ENCODE measurements around the gene GFRA3.

The GFRA3 gene

GRCh38 chr5:138243794-138244193 is 30.6 kb downstream of the GFRA3 start:
- Histone ChIP-seq H3K27ac (ENCODE audit: low read depth, low read length) (no peak overlapping the region), H3K4me1 (ENCODE audit: control insufficient read depth, low read length) (peaks cover 6% of the 10 kb centered on the region; the same call in 1 of the 2 replicates)
- TF ChIP-seq CTCF (IDR thresholded peaks at IDR 0.05; ENCODE audit: low read depth, low read length, poor library complexity, severe bottlenecking) (no peak), EZH2phosphoT487 (IDR thresholded peaks at IDR 0.05; ENCODE audit: borderline replicate concordance, low read length) (no peak)

DNA sequence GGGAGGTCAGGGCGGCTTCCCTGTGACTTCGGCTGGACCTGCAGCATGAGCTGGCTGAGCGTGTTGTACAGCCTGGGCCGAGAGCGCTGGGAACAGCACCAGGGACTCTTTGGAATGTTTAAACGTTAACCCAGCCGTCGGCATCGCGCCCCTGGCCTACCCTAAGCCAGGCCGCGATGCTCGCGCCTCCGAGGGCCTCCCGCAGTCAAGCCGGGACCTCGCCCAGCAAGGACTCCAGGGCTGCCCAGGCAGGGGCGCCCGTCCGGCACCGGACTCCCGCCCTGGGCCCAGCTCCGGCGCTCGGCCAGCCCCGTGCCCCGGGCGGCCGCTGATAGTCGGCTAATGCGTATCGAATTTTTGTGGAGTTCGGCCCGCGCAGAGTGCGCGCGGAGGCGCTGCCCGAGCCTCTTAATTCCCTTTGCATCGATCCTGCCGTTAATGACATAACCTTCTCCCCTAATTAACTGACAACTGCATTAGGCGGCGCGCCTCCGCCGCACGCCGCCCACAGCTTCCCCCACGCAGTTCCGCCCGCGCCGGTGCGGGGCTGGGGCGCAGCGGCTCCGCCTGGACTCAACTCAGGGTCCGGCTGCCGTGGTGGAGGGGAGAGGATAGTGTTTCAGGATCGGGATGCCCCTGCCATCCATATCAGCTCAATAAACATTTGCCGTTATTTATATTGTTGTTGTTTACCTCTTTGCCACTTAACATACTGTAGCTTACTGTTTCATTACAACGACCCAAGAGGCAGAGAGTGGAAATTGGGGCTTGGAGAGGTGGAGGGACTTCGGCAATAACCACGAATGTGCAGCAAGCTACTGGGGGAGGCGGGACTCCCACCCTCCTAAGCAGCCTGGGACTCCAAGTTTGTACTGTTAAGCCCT is 32.5 kb downstream of the GFRA3 start:
- peak overlapping the region; percentile 48 for H3K4me2 ChIP-seq (ENCODE audit: low read length)
- peaks cover 6% of the 10 kb centered on the region; the same call in 1 of the 2 replicates for H3K4me1 ChIP-seq (ENCODE audit: control insufficient read depth, low read length)
- H3K9me2 ChIP-seq (replicated peaks; ENCODE audit: control insufficient read depth, low read length): no peaks in the 10 kb centered on the region
- peaks cover 45% of the 10 kb centered on the region for H3K27me3 ChIP-seq (ENCODE audit: control insufficient read depth, low read length)
- no peaks in the 10 kb centered on the region for H4K20me1 ChIP-seq (ENCODE audit: control insufficient read depth, insufficient read depth, low read depth, low read length)
- H3F3A ChIP-seq (ENCODE audit: control insufficient read depth, insufficient read depth): no peaks in the 10 kb centered on the region
- no peaks in the 10 kb centered on the region for H3K9me3 ChIP-seq (ENCODE audit: control insufficient read depth, insufficient read depth, low read length)
- peak overlapping the region; percentile 27 for H3K4me3 ChIP-seq (ENCODE audit: low read length)
- no peaks in the 10 kb centered on the region for H3K79me2 ChIP-seq (ENCODE audit: control insufficient read depth, low read length)
- peak; percentile 76; the same call in 1 of the 2 replicates for TF ChIP-seq EZH2phosphoT487 (IDR thresholded peaks at IDR 0.05; ENCODE audit: borderline replicate concordance, low read length)
- no peak for TF ChIP-seq CTCF (IDR thresholded peaks at IDR 0.05; ENCODE audit: low read depth, low read length, poor library complexity, severe bottlenecking)
- H3K27ac ChIP-seq (ENCODE audit: low read depth, low read length): no peak overlapping the region
- H3K36me3 ChIP-seq (ENCODE audit: control insufficient read depth, low read length): no peaks in the 10 kb centered on the region

More at GRCh38 chr5:138243794-138244193, 30.6 kb downstream of the GFRA3 start:
- Histone ChIP-seq H3F3A (ENCODE audit: control insufficient read depth, insufficient read depth) (no peaks in the 10 kb centered on the region), H3K4me3 (ENCODE audit: low read length) (no peak overlapping the region), H3K27me3 (ENCODE audit: control insufficient read depth, low read length) (peaks cover 45% of the 10 kb centered on the region), H3K4me2 (ENCODE audit: low read length) (no peak overlapping the region), H3K79me2 (ENCODE audit: control insufficient read depth, low read length) (no peaks in the 10 kb centered on the region), H3K9me3 (ENCODE audit: control insufficient read depth, insufficient read depth, low read length) (no peaks in the 10 kb centered on the region), H4K20me1 (ENCODE audit: control insufficient read depth, insufficient read depth, low read depth, low read length) (no peaks in the 10 kb centered on the region), H3K36me3 (ENCODE audit: control insufficient read depth, low read length) (no peaks in the 10 kb centered on the region), H3K9me2 (replicated peaks; ENCODE audit: control insufficient read depth, low read length) (no peaks in the 10 kb centered on the region)

DNA sequence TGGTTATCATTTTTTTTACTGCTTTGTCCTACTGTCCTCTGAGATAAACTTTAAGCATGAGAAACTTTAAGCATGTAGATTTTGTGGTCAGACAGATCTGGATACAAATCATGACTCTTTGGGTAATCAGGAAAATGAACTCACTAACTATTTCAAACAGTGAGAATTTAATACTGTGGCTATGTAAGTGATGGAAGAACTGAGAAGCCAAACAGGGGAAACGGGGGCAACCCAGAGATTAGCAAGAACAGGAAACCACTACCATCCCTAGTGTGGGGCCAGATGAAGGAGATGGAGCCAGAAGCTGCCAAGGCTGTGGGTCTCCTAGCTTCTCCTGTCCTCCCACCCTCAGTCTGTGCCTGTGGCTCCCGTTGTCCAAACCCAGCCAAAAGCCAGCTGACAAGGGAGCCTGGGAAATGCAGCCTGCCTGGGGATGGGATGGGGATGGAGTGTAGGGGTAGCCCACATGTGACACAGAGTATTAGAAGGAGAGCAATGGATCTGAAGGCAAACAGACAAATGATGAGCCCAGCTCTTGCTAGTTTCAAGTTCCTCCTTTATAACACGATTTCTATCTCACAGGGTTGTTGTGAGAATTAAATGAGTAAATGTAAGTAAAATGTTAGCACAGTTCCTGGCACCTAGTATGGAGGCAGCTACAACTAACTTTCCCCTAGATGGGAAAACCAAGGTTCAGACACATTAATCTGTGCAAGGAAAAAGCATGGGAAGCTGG is 33.6 kb downstream of the GFRA3 start:
- Histone ChIP-seq H3K4me2 (ENCODE audit: low read length) (no peak overlapping the region), H3K4me1 (ENCODE audit: control insufficient read depth, low read length) (peaks cover 6% of the 10 kb centered on the region; the same call in 1 of the 2 replicates), H3K27me3 (ENCODE audit: control insufficient read depth, low read length) (peaks cover 45% of the 10 kb centered on the region), H3K79me2 (ENCODE audit: control insufficient read depth, low read length) (no peaks in the 10 kb centered on the region), H3K36me3 (ENCODE audit: control insufficient read depth, low read length) (no peaks in the 10 kb centered on the region), H4K20me1 (ENCODE audit: control insufficient read depth, insufficient read depth, low read depth, low read length) (no peaks in the 10 kb centered on the region), H3K9me3 (ENCODE audit: control insufficient read depth, insufficient read depth, low read length) (no peaks in the 10 kb centered on the region), H3K9me2 (replicated peaks; ENCODE audit: control insufficient read depth, low read length) (no peaks in the 10 kb centered on the region), H3K4me3 (ENCODE audit: low read length) (no peak overlapping the region), H3F3A (ENCODE audit: control insufficient read depth, insufficient read depth) (no peaks in the 10 kb centered on the region), H3K27ac (ENCODE audit: low read depth, low read length) (no peak overlapping the region)
- TF ChIP-seq EZH2phosphoT487 (IDR thresholded peaks at IDR 0.05; ENCODE audit: borderline replicate concordance, low read length) (no peak; the same call in 1 of the 2 replicates), CTCF (IDR thresholded peaks at IDR 0.05; ENCODE audit: low read depth, low read length, poor library complexity, severe bottlenecking) (no peak)
